ENCODE data around the gene GP1BB. TPM values are rescaled to one million over a fixed set of nuclear protein-coding genes. Genes with fewer than 3 reads are reported as not detected.
"Not testable (repeated sequence)": the region's sequence is repeated elsewhere in the genome, so short reads cannot be mapped to it uniquely, and the experiment has no call there.

GP1BB gene
- total RNA-seq, 4 donors from 2014 or later = 3.3 to 5.9 (median 4.7) TPM

DNA sequence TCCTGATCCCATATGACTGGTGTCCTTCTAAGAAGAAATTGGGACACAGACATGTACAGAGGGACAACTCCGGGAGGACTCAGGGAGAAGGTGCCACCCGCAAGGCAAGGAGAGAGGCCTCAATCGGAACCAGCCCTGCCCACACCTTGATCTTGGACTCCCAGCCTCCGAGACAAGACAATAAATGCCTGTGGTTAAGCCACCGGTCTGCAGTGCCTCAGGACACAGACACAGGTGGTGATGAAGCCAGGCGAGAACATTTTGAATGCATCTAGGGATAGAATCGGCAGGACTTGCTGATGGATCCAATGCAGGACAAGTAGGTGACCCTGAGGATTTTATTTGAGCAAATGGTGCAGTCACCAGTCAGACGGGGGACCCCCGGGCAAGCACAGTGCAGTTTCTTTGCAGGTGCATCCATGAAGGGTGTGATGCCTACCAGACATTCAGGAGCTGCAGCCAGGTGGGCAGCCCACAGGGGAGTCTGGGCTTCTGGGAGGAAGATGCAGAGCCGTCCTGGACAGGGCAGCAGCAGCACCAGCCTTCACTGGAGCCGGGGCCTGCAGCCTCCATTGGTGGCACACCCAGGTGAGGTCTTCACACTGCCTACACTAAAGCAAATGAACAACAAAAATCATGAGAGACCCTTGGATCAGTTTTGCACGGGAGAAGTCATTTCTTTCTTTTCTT is 29.2 kb upstream of the GP1BB start:
- Histone ChIP-seq H3K36me3 (no peaks in the 10 kb centered on the region), H3K27ac (no peak overlapping the region), H3K4me3 (no peak overlapping the region), H3K9me3 (no peaks in the 10 kb centered on the region), H3K4me1 (peaks cover 0 to 20% (median 0%) of the 10 kb centered on the region in 4 donors), H3K27me3 (no peaks in the 10 kb centered on the region)
- no peak for DNase-seq (ENCODE audit: low spot score in 2 of 2)
- WGBS, 2 donors = 84 to 90% methylated on average over 12 of the region's 12 CpGs
- TF ChIP-seq, protein P1, sequence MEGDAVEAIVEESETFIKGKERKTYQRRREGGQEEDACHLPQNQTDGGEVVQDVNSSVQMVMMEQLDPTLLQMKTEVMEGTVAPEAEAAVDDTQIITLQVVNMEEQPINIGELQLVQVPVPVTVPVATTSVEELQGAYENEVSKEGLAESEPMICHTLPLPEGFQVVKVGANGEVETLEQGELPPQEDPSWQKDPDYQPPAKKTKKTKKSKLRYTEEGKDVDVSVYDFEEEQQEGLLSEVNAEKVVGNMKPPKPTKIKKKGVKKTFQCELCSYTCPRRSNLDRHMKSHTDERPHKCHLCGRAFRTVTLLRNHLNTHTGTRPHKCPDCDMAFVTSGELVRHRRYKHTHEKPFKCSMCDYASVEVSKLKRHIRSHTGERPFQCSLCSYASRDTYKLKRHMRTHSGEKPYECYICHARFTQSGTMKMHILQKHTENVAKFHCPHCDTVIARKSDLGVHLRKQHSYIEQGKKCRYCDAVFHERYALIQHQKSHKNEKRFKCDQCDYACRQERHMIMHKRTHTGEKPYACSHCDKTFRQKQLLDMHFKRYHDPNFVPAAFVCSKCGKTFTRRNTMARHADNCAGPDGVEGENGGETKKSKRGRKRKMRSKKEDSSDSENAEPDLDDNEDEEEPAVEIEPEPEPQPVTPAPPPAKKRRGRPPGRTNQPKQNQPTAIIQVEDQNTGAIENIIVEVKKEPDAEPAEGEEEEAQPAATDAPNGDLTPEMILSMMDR (IDR thresholded peaks at IDR 0.05) = no peak
- TF ChIP-seq POLR2A (IDR thresholded peaks at IDR 0.05) = no peak
- TF ChIP-seq EP300 (IDR thresholded peaks at IDR 0.05) = no peak

DNA sequence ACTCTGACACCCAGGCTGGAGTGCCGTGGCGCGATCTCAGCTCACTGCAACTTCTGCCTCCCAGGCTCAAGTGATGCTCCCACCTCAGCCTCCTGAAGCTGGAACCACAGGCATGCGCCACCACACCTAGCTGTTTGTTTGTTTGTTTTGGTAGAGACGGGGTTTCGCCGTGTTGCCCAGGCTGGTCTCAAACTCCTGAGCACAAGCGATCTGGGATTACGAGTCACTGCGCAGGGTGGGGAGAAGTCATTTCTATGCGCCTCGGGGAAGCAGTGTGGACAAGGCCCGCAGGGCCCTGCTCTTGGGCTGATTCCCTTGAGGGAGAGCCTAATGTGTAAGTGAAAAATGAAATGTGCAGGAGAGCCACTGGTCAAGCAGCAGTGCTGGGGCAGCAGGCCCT is 28.6 kb upstream of the GP1BB start:
- Histone ChIP-seq H3K36me3 (no peaks in the 10 kb centered on the region), H3K4me1 (peaks cover 0 to 20% (median 0%) of the 10 kb centered on the region in 4 donors), H3K9me3 (no peaks in the 10 kb centered on the region), H3K4me3 (no peak overlapping the region), H3K27ac (no peak overlapping the region), H3K27me3 (no peaks in the 10 kb centered on the region)
- 89 to 90% methylated on average over 13 of the region's 13 CpGs for WGBS, 2 donors
- no peak for DNase-seq (ENCODE audit: low spot score in 2 of 2)
- TF ChIP-seq POLR2A (IDR thresholded peaks at IDR 0.05) = no peak
- TF ChIP-seq, protein P1 (IDR thresholded peaks at IDR 0.05) = no peak
- no peak for TF ChIP-seq EP300 (IDR thresholded peaks at IDR 0.05)

- Histone ChIP-seq H3K4me3 (no peak overlapping the region), H3K9me3 (no peaks in the 10 kb centered on the region), H3K27ac (no peak overlapping the region), H3K27me3 (no peaks in the 10 kb centered on the region), H3K4me1 (peaks cover 0 to 4% (median 0%) of the 10 kb centered on the region in 4 donors), H3K36me3 (no peaks in the 10 kb centered on the region)
- TF ChIP-seq EP300 (IDR thresholded peaks at IDR 0.05) = no peak
- no peak for TF ChIP-seq POLR2A (IDR thresholded peaks at IDR 0.05)
- TF ChIP-seq, protein P1 (IDR thresholded peaks at IDR 0.05) = no peak
- DNase-seq (ENCODE audit: low spot score in 2 of 2) = no peak
- 91 to 100% methylated on average over 1 to 2 of the region's 2 CpGs for WGBS, 2 donors
Measured at GRCh38 chr22:19696504-19697276, 26.6 kb upstream of the GP1BB start.

DNA sequence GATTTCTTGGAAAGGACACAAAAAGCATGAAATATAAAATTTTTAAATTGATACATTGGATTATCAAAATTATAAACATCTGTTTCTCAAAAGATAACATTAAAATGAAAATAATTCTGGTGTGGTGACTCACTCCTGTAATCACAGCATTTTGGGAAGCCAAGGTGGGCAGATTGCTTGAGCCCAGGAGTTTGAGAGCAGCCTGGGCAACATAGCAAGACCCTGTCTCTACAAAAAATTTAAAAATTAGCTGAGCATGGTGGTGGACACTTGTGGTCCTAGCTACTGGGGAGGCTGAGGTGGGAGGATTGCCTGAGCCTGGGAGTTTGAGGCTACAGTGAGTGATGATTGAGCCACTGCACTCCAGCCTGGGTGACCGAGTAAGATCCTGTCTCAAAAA is 25.5 kb upstream of the GP1BB start:
- H3K9me3 ChIP-seq; H3K4me1 ChIP-seq; H3K36me3 ChIP-seq; DNase-seq (ENCODE audit: low spot score in 2 of 2); H3K27ac ChIP-seq; H3K27me3 ChIP-seq; H3K4me3 ChIP-seq: not testable (repeated sequence)
- WGBS, 2 donors = 79 to 88% methylated on average over 1 of the region's 1 CpG

DNA sequence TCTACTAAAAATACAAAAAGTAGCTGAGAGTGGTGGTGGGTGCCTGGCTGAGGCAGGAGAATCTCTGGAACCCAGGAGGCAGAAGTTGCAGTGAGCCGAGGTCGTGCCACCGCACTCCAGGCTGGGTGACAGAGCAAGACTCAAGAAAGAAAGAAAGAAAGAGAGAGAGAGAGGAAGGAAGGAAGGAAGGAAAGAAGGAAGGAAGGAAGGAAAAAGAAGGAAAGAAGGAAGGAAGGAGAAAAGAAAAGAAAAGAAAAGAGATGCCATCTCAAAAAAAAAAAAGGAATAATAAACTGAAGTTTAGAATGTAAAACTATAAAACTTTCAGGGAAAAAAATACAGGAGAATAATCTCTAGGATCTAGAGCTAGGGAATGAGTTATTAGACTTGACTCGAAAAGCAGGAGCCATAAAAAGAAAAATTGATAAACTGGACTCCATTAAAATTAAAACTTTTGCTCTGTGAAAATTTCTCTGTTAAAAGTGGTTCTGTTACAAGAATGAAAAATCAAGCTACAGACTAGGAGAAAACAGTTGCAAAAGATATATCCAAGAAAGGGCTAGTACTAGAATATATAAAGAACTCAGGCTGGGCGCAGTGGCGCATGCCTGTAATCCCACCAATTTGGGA is 22.4 kb upstream of the GP1BB start:
- TF ChIP-seq EP300 (IDR thresholded peaks at IDR 0.05) (no peak), POLR2A (IDR thresholded peaks at IDR 0.05) (no peak)
- TF ChIP-seq, protein P1 (IDR thresholded peaks at IDR 0.05) = no peak
- no peaks in the 10 kb centered on the region for H3K9me3 ChIP-seq
- H3K36me3 ChIP-seq = no peaks in the 10 kb centered on the region
- no peak for DNase-seq (ENCODE audit: low spot score in 2 of 2)
- no peaks in the 10 kb centered on the region for H3K4me1 ChIP-seq
- 90 to 95% methylated on average over 6 of the region's 6 CpGs for WGBS, 2 donors
- no peaks in the 10 kb centered on the region for H3K27me3 ChIP-seq
- H3K4me3 ChIP-seq = no peak overlapping the region
- H3K27ac ChIP-seq = no peak overlapping the region

Data from tibial nerve (tissue), 4 donors.